Trophoblast cell (in vitro differentiated cells and primary cell): ENCODE results near the gene RBM20.

Experiments
- DNase-seq, 2 donors: peaks; one replicate each; pipeline ENCODE4 v3.0.0-alpha.2; 2016
- H2AFZ ChIP-seq: 2 replicates; pipeline ENCODE4 v1.6.1; 2013; ENCODE audit warnings: low read length, moderate library complexity, mild to moderate bottlenecking; ENCODE audit not compliant: insufficient read depth, poor library complexity
- H2AK5ac ChIP-seq: 2 replicates; pipeline ENCODE4 v1.6.1; 2013; ENCODE audit warnings: mild to moderate bottlenecking, low read length
- H2BK120ac ChIP-seq: 2 replicates; pipeline ENCODE4 v1.6.1; 2013; ENCODE audit warnings: low read length, mild to moderate bottlenecking, moderate library complexity; ENCODE audit not compliant: insufficient read depth, poor library complexity
- H2BK12ac ChIP-seq: 2 replicates; pipeline ENCODE4 v1.6.1; 2013; ENCODE audit warnings: mild to moderate bottlenecking, low read length, moderate library complexity
- H2BK5ac ChIP-seq: 2 replicates; pipeline ENCODE4 v1.6.1; 2013; ENCODE audit warnings: low read length, low read depth, moderate library complexity, mild to moderate bottlenecking; ENCODE audit not compliant: poor library complexity
- H3K14ac ChIP-seq: 2 replicates; pipeline ENCODE4 v1.6.1; 2013; ENCODE audit warnings: mild to moderate bottlenecking, low read length
- H3K18ac ChIP-seq: 2 replicates; pipeline ENCODE4 v1.6.1; 2013; ENCODE audit warnings: mild to moderate bottlenecking, low read length
- H3K23ac ChIP-seq: 2 replicates; pipeline ENCODE4 v1.6.1; 2013; ENCODE audit warnings: low read length
- H3K27ac ChIP-seq: 2 replicates; pipeline ENCODE4 v1.5.1; 2013; ENCODE audit warnings: low read depth, mild to moderate bottlenecking, inconsistent platforms, low read length, moderate library complexity
- H3K27me3 ChIP-seq: 2 replicates; pipeline ENCODE4 v1.6.1; 2013; ENCODE audit warnings: inconsistent platforms, mild to moderate bottlenecking, low read length, moderate library complexity; ENCODE audit not compliant: insufficient read depth
- H3K36me3 ChIP-seq, 2 experiments: 1 replicate in 1 of 2; 2 replicates in 1 of 2; pipeline ENCODE4 v1.6.1; 2013; ENCODE audit warnings: low read length in 2 of 2, mild to moderate bottlenecking in 2 of 2, moderate library complexity in 1 of 2; ENCODE audit not compliant: insufficient read depth in 2 of 2, control insufficient read depth in 1 of 2
- H3K4ac ChIP-seq: 2 replicates; pipeline ENCODE4 v1.6.1; 2013; ENCODE audit warnings: low read depth, mild to moderate bottlenecking, low read length, moderate library complexity
- H3K4me1 ChIP-seq, 2 experiments: 1 replicate in 1 of 2; 2 replicates in 1 of 2; pipeline ENCODE4 v1.6.1; 2013; ENCODE audit warnings: low read length in 2 of 2, mild to moderate bottlenecking in 2 of 2, moderate library complexity in 1 of 2; ENCODE audit not compliant: insufficient read depth in 2 of 2, control insufficient read depth in 1 of 2
- H3K4me2 ChIP-seq: 2 replicates; pipeline ENCODE4 v1.6.1; 2013; ENCODE audit warnings: inconsistent platforms, mild to moderate bottlenecking, low read length, moderate library complexity
- H3K4me3 ChIP-seq: 2 replicates; pipeline ENCODE4 v1.5.1; 2013; ENCODE audit warnings: mild to moderate bottlenecking, low read depth, low read length, inconsistent platforms
- H3K79me1 ChIP-seq: one replicate; pipeline ENCODE4 v1.6.1; 2013; ENCODE audit warnings: low read length
- H3K79me2 ChIP-seq: 2 replicates; pipeline ENCODE4 v1.6.1; 2013; ENCODE audit warnings: low read length, mild to moderate bottlenecking; ENCODE audit not compliant: control insufficient read depth, insufficient read depth, poor library complexity
- H3K9ac ChIP-seq: 2 replicates; pipeline ENCODE4 v1.6.1; 2013; ENCODE audit warnings: mild to moderate bottlenecking, low read length
- H3K9me3 ChIP-seq: 2 replicates; pipeline ENCODE4 v1.6.1; 2013; ENCODE audit warnings: low read depth, mild to moderate bottlenecking, control low read depth, inconsistent platforms, low read length; ENCODE audit not compliant: insufficient read depth
- H4K12ac ChIP-seq: 2 replicates; pipeline ENCODE4 v1.6.1; 2013; ENCODE audit warnings: low read depth, mild to moderate bottlenecking, low read length, moderate library complexity
- H4K8ac ChIP-seq: 2 replicates; pipeline ENCODE4 v1.6.1; 2013; ENCODE audit warnings: low read depth, mild to moderate bottlenecking, low read length, moderate library complexity
- H4K91ac ChIP-seq: one replicate; pipeline ENCODE4 v1.6.1; 2013; ENCODE audit warnings: low read depth, mild to moderate bottlenecking, low read length, moderate library complexity
- WGBS: extraction: QIAGEN DNeasy Blood & Tissue Kit; methylation state at CpG from one replicate; pipeline ENCODE4 v1.1.7; 2013; ENCODE audit warnings: missing lambda C conversion rate; ENCODE audit not compliant: insufficient read length, insufficient coverage; ENCODE audit errors: extremely low coverage; 5-methylcytosine and 5-hydroxymethylcytosine counted together

RBM20 gene

DNA sequence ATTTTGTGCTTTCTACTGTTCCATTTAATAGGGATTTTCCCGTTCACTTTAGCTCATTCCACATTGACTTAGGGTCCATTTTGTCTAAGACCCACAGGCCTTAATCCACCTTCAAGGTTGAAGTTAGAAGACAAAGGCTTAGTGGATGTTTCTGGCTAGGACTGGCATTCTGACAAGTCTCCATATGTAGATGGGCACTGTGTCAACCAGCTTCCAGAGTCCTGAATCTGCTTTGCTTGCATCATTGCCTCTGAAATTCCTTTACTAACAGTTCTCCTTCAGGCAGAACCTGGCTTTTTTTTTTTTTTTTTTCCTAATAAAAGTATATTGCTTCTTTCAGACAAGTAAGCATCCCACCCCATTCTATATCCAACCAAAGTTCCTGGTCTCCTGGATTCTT, 158.0 kb downstream of the RBM20 start:
- no peaks in the 10 kb centered on the region for H3K27me3 ChIP-seq
- no peak overlapping the region for H2AK5ac ChIP-seq
- H3K4me1 ChIP-seq, result peaks cover 2 to 12% of the 10 kb centered on the region in 2 experiments
- no peak overlapping the region for H4K12ac ChIP-seq
- H3K23ac ChIP-seq, result no peak overlapping the region
- DNase-seq, result no peak
- H4K91ac ChIP-seq, result no peak overlapping the region
- H3K18ac ChIP-seq, result no peak overlapping the region
- H4K8ac ChIP-seq, result no peak overlapping the region
- no CpG with 5 or more reads among the region's 1 CpG for WGBS
- H2BK12ac ChIP-seq, result no peak overlapping the region
- H2BK5ac ChIP-seq, result no peak overlapping the region
- H3K4me2 ChIP-seq, result no peak overlapping the region
- no peak overlapping the region for H3K9ac ChIP-seq
- no peak overlapping the region for H3K4ac ChIP-seq
- no peaks in the 10 kb centered on the region for H3K79me2 ChIP-seq
- H3K9me3 ChIP-seq, result no peaks in the 10 kb centered on the region
- no peak overlapping the region for H2AFZ ChIP-seq
- no peak overlapping the region for H3K4me3 ChIP-seq
- H3K36me3 ChIP-seq, result no peaks in the 10 kb centered on the region
- H3K27ac ChIP-seq, result no peak overlapping the region
- no peak overlapping the region for H3K14ac ChIP-seq
- H2BK120ac ChIP-seq, result no peak overlapping the region
- peaks cover 2% of the 10 kb centered on the region for H3K79me1 ChIP-seq

DNA sequence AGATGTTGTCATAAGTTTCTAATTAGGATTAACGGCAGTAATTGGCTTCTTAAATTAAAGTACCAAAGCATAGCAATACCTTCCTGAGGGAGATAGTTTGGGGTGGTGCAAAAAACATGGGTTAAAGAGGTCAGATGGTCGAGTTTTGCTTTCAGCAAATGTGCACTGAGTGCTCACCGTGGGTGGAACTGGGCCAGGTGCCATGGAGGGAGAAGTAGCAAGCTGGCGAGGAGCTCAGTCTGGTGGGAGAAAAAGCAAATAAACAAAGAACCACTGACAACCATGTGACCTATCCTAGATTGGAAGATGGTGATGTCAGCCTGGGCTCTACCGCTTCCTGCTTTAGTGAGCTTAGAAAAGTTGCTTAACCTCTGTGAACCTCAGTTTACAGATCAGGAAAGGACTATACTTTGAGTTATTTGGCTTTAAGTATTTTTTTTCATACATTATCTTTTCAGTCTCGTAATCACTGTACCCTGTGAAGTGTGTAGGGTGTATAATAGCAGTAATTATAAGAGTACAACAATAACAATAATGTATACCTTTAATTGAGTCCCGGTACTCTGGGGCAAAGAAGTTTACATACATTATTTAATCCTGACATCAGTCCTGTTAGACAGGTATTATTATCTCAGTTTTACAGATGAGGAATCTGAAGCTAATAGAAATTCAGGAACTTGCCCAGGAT, 158.6 kb downstream of the RBM20 start:
- H3K27ac ChIP-seq, result no peak overlapping the region
- peaks cover 2 to 9% of the 10 kb centered on the region in 2 experiments for H3K4me1 ChIP-seq
- H3K79me2 ChIP-seq, result no peaks in the 10 kb centered on the region
- H3K4me2 ChIP-seq, result no peak overlapping the region
- H4K91ac ChIP-seq, result no peak overlapping the region
- H4K12ac ChIP-seq, result peak overlapping the region; percentile 80
- H2BK120ac ChIP-seq, result peak overlapping the region; percentile 72
- no peak overlapping the region for H2AFZ ChIP-seq
- H2BK5ac ChIP-seq, result peak overlapping the region; percentile 60
- H3K23ac ChIP-seq, result no peak overlapping the region
- H3K9me3 ChIP-seq, result no peaks in the 10 kb centered on the region
- peak overlapping the region; percentile 53 for H2AK5ac ChIP-seq
- no peak for DNase-seq
- H3K4ac ChIP-seq, result no peak overlapping the region
- H4K8ac ChIP-seq, result peak overlapping the region; percentile 29
- peak overlapping the region; percentile 77 for H2BK12ac ChIP-seq
- H3K14ac ChIP-seq, result no peak overlapping the region
- no peak overlapping the region for H3K18ac ChIP-seq
- no peak overlapping the region for H3K9ac ChIP-seq
- H3K4me3 ChIP-seq, result no peak overlapping the region
- peaks cover 2% of the 10 kb centered on the region for H3K79me1 ChIP-seq
- no peaks in the 10 kb centered on the region for H3K36me3 ChIP-seq
- no CpG with 5 or more reads among the region's 7 CpGs for whole genome bisulfite sequencing
- H3K27me3 ChIP-seq, result no peaks in the 10 kb centered on the region

DNA sequence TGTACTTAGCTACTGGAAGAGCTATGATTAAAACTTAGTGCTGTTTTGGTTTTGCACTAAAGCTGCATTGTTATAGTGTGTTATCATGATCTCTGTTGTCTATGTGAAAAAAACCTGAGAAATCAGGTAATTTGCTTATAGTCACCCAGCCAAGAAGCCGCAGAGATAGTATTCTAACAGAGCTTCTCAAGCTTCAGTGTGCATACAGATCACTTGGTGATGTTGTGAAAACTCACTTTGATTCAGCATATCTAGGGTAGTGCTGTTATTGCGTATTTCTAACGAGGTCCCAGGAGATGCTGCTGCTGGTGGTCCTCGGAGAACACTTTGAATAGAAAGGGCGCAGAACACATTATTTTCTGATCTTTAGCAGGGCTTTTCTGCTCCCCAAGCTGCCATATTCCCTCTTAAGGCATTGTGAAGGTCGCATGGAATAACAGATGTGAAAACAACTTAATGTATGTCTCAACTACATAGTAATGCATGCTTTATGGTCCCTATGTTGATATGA, 159.2 kb downstream of the RBM20 start:
- DNase-seq, result no peak
- Histone ChIP-seq H3K14ac (no peak overlapping the region), H3K27ac (no peak overlapping the region), H2BK120ac (no peak overlapping the region), H4K8ac (no peak overlapping the region), H3K4me2 (no peak overlapping the region), H4K12ac (no peak overlapping the region), H3K27me3 (no peaks in the 10 kb centered on the region), H2BK5ac (no peak overlapping the region), H3K36me3 (no peaks in the 10 kb centered on the region), H3K9me3 (no peaks in the 10 kb centered on the region), H3K9ac (no peak overlapping the region), H2BK12ac (no peak overlapping the region), H3K18ac (no peak overlapping the region), H2AFZ (no peak overlapping the region), H2AK5ac (no peak overlapping the region), H3K23ac (no peak overlapping the region), H3K4me1 (peaks cover 2 to 7% of the 10 kb centered on the region in 2 experiments), H3K4me3 (no peak overlapping the region), H3K4ac (no peak overlapping the region), H4K91ac (no peak overlapping the region), H3K79me1 (peaks cover 2% of the 10 kb centered on the region), H3K79me2 (no peaks in the 10 kb centered on the region)
- no CpG with 5 or more reads among the region's 6 CpGs for WGBS

DNA sequence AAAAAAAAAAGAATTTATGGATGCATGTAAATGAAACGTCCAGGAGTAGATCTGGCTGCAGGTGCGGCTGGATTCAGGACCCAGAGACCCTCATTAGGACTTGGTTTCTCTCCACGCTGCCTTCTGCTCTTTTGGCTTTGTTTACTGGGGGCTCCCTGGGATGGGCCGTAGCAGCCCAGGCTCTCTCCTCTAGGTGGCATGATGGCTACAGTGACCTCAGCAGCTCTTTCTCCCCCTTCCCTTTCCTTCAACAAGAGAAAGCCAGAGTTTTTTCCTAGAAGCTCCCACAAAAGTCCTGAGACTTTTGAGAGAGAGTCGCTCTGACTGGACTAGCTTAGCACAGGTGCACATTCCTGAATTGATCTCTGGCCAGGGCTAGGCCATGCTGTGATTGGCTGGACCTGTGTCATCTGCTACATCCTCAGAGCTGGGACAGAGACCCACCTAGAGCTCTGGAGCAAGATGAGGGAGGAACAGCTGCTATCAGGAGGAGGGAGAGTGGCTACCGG, 159.7 kb downstream of the RBM20 start:
- H3K4me2 ChIP-seq, result no peak overlapping the region
- H3K4me3 ChIP-seq, result no peak overlapping the region
- H4K8ac ChIP-seq, result peak overlapping the region; percentile 33
- H3K36me3 ChIP-seq, result no peaks in the 10 kb centered on the region
- no peaks in the 10 kb centered on the region for H3K9me3 ChIP-seq
- peak overlapping the region; percentile 37 for H2BK12ac ChIP-seq
- peak overlapping the region; percentile 4 for H4K91ac ChIP-seq
- WGBS, result no CpG with 5 or more reads among the region's 6 CpGs
- H2BK5ac ChIP-seq, result no peak overlapping the region
- H3K9ac ChIP-seq, result no peak overlapping the region
- H3K14ac ChIP-seq, result peak overlapping the region; percentile 2
- no peak overlapping the region for H2AK5ac ChIP-seq
- H3K18ac ChIP-seq, result no peak overlapping the region
- H3K27ac ChIP-seq, result no peak overlapping the region
- peaks cover 2 to 7% of the 10 kb centered on the region in 2 experiments for H3K4me1 ChIP-seq
- no peak overlapping the region for H2AFZ ChIP-seq
- no peaks in the 10 kb centered on the region for H3K27me3 ChIP-seq
- no peak overlapping the region for H4K12ac ChIP-seq
- no peak overlapping the region for H3K23ac ChIP-seq
- H3K79me2 ChIP-seq, result no peaks in the 10 kb centered on the region
- peak; percentile 35 to 51 for DNase-seq
- peak overlapping the region; percentile 2 for H2BK120ac ChIP-seq
- H3K4ac ChIP-seq, result no peak overlapping the region
- peaks cover 2% of the 10 kb centered on the region for H3K79me1 ChIP-seq
